Natural killer cell (primary cell): ENCODE results near the gene HTR3D. TPM values are rescaled to one million over a fixed set of nuclear protein-coding genes. Genes with fewer than 3 reads are reported as not detected.
A peak's percentile ranks its signal among the peaks of the same experiment; 100 is the strongest.

Experiments used
- ATAC-seq, 3 donors: fragments of 150-1000 bp in 2 of 3; fragments of 200-7000 bp in 1 of 3; cut with Tn5 transposase; 1 replicate in 1 of 3; 2 replicates in 2 of 3; pipeline ENCODE4 v1.10.0; 2021; ENCODE audit warnings: mild to moderate bottlenecking in 2 of 3, moderate library complexity in 2 of 3
- DNase-seq, 2 donors: peaks; one replicate each; pipeline versions ENCODE4 v3.0.0 to v3.0.0-alpha.2; 2013 to 2021; ENCODE audit warnings: mixed read lengths in 1 of 2
- H3K27ac ChIP-seq: one replicate; pipeline ENCODE4 v1.5.1; 2013; ENCODE audit warnings: mild to moderate bottlenecking, low read length
- H3K27me3 ChIP-seq: one replicate; pipeline ENCODE4 v1.6.1; 2013; ENCODE audit warnings: low read length; ENCODE audit not compliant: control insufficient read depth, insufficient read depth
- H3K36me3 ChIP-seq: one replicate; pipeline ENCODE4 v1.6.1; 2013; ENCODE audit warnings: low read length; ENCODE audit not compliant: control insufficient read depth, insufficient read depth
- H3K4me1 ChIP-seq: one replicate; pipeline ENCODE4 v1.6.1; 2013; ENCODE audit warnings: low read length; ENCODE audit not compliant: control insufficient read depth, insufficient read depth
- H3K4me3 ChIP-seq: one replicate; pipeline ENCODE4 v1.5.1; 2013; ENCODE audit warnings: low read length
- H3K9me3 ChIP-seq: one replicate; pipeline ENCODE4 v1.6.1; 2013; ENCODE audit warnings: low read length; ENCODE audit not compliant: control insufficient read depth, insufficient read depth
- H3K27ac Mint-ChIP-seq, 2 donors: one replicate each; pipeline ENCODE4 v1.8.0; 2022; ENCODE audit warnings: mild to moderate bottlenecking in 2 of 2, mixed read lengths in 2 of 2, moderate library complexity in 1 of 2
- H3K27me3 Mint-ChIP-seq, 2 donors: one replicate each; pipeline ENCODE4 v1.8.0; 2022; ENCODE audit warnings: low read depth in 2 of 2, mixed read lengths in 2 of 2
- H3K36me3 Mint-ChIP-seq: one replicate; pipeline ENCODE4 v1.8.0; 2022; ENCODE audit warnings: mixed read lengths
- H3K4me1 Mint-ChIP-seq, 2 donors: one replicate each; pipeline ENCODE4 v1.8.0; 2022; ENCODE audit warnings: mixed read lengths in 2 of 2
- H3K4me3 Mint-ChIP-seq: one replicate; pipeline ENCODE4 v1.8.0; 2022; ENCODE audit warnings: mild to moderate bottlenecking, moderate library complexity, mixed read lengths
- H3K9me3 Mint-ChIP-seq, 2 donors: one replicate each; pipeline ENCODE4 v1.8.0; 2022; ENCODE audit warnings: mixed read lengths in 2 of 2
- CTCF ChIP-seq: fragments of 200-600 bp; IDR thresholded peaks from one replicate; pipeline ENCODE4 v1.8.0; 2022; ENCODE audit warnings: antibody characterized with exemption
- WGBS: methylation state at CpG from one replicate; pipeline ENCODE4 v1.1.7; 2013; ENCODE audit warnings: missing lambda C conversion rate; ENCODE audit not compliant: insufficient coverage; 5-methylcytosine and 5-hydroxymethylcytosine counted together
- intact Hi-C: fragments of 100-400 bp; cut with micrococcal nuclease; formaldehyde crosslinking; loops from one replicate; pipeline ENCODE4 v1.14.2; 2022
- total RNA-seq, 4 donors: library from RNA; stranded (reverse); fragments of 120-200 nt in 1 of 4; gene quantifications; one replicate each; pipeline versions ENCODE4 v1.2.3 to v1.2.4, GENCODE V29; 2013 to 2022

Gene HTR3D
- total RNA-seq, 3 donors from 2014 or later (not counting 1 experiment from before 2014, with no cell fraction given) = not detected

- no peak overlapping the region for H3K27ac Mint-ChIP-seq
- no peaks in the 10 kb centered on the region for H3K36me3 Mint-ChIP-seq
- peaks cover 6 to 7% of the 10 kb centered on the region in 2 donors for H3K9me3 Mint-ChIP-seq
- 86% methylated on average over 16 of the region's 16 CpGs for WGBS
- Histone ChIP-seq H3K27ac (no peak overlapping the region), H3K9me3 (peaks cover 3% of the 10 kb centered on the region), H3K36me3 (no peaks in the 10 kb centered on the region), H3K4me1 (no peaks in the 10 kb centered on the region), H3K27me3 (no peaks in the 10 kb centered on the region), H3K4me3 (no peak overlapping the region)
- ATAC-seq = no peak
- intact Hi-C loops = no loop called here
- peaks cover 6 to 7% of the 10 kb centered on the region in 2 donors for H3K4me1 Mint-ChIP-seq
- no peaks in the 10 kb centered on the region for H3K27me3 Mint-ChIP-seq
- DNase-seq = no peak
- H3K4me3 Mint-ChIP-seq = no peak overlapping the region
- TF ChIP-seq CTCF = no peak
Observed at GRCh38 chr3:184081116-184081830, 49.7 kb downstream of the HTR3D start.

GRCh38 chr3:184082034-184082433, 50.5 kb downstream of the HTR3D start:
- WGBS = 93% methylated on average over 10 of the region's 10 CpGs
- H3K36me3 ChIP-seq = no peaks in the 10 kb centered on the region

GRCh38 chr3:184082465-184082864, 50.9 kb downstream of the HTR3D start:
- Histone ChIP-seq H3K4me1 (no peaks in the 10 kb centered on the region), H3K27me3 (no peaks in the 10 kb centered on the region), H3K36me3 (no peaks in the 10 kb centered on the region), H3K4me3 (no peak overlapping the region), H3K27ac (no peak overlapping the region), H3K9me3 (peaks cover 3% of the 10 kb centered on the region)
- whole genome bisulfite sequencing = 75% methylated on average over 2 of the region's 2 CpGs
- intact Hi-C loops = no loop called here
- no peak for TF ChIP-seq CTCF
- Mint-ChIP-seq H3K27me3 (no peaks in the 10 kb centered on the region), H3K36me3 (no peaks in the 10 kb centered on the region), H3K27ac (no peak overlapping the region), H3K4me1 (peaks cover 6 to 7% of the 10 kb centered on the region in 2 donors), H3K4me3 (no peak overlapping the region), H3K9me3 (peaks cover 6 to 7% of the 10 kb centered on the region in 2 donors)
- no peak for ATAC-seq
- no peak for DNase-seq

More at GRCh38 chr3:184082034-184082433, 50.5 kb downstream of the HTR3D start:
- Histone ChIP-seq H3K27me3 (no peaks in the 10 kb centered on the region), H3K4me1 (no peaks in the 10 kb centered on the region), H3K27ac (no peak overlapping the region), H3K9me3 (peaks cover 3% of the 10 kb centered on the region), H3K4me3 (no peak overlapping the region)
- Mint-ChIP-seq H3K27ac (no peak overlapping the region), H3K9me3 (peaks cover 6 to 7% of the 10 kb centered on the region in 2 donors), H3K27me3 (no peaks in the 10 kb centered on the region), H3K4me3 (no peak overlapping the region), H3K36me3 (no peaks in the 10 kb centered on the region), H3K4me1 (peaks cover 6 to 7% of the 10 kb centered on the region in 2 donors)
- intact Hi-C loops = no loop called here
- TF ChIP-seq CTCF = no peak
- DNase-seq (no peak), ATAC-seq (no peak)

GRCh38 chr3:184085389-184085852, 53.9 kb downstream of the HTR3D start:
- Histone ChIP-seq H3K36me3 (no peaks in the 10 kb centered on the region), H3K9me3 (peaks cover 3% of the 10 kb centered on the region), H3K27me3 (no peaks in the 10 kb centered on the region), H3K27ac (no peak overlapping the region), H3K4me3 (no peak overlapping the region), H3K4me1 (no peaks in the 10 kb centered on the region)
- intact Hi-C loops = no loop called here
- no peak overlapping the region for H3K27ac Mint-ChIP-seq
- TF ChIP-seq CTCF = no peak
- no peak for DNase-seq
- H3K4me1 Mint-ChIP-seq = peaks cover 6 to 7% of the 10 kb centered on the region in 2 donors
- peak in 2 of 3 donors; percentile 12 to 35 for ATAC-seq
- 50% methylated on average over 3 of the region's 3 CpGs for WGBS
- H3K9me3 Mint-ChIP-seq = peaks cover 6 to 7% of the 10 kb centered on the region in 2 donors
- no peaks in the 10 kb centered on the region for H3K27me3 Mint-ChIP-seq
- H3K4me3 Mint-ChIP-seq = no peak overlapping the region
- no peaks in the 10 kb centered on the region for H3K36me3 Mint-ChIP-seq
